Measurements from ENCODE around the gene ADA.

DNA sequence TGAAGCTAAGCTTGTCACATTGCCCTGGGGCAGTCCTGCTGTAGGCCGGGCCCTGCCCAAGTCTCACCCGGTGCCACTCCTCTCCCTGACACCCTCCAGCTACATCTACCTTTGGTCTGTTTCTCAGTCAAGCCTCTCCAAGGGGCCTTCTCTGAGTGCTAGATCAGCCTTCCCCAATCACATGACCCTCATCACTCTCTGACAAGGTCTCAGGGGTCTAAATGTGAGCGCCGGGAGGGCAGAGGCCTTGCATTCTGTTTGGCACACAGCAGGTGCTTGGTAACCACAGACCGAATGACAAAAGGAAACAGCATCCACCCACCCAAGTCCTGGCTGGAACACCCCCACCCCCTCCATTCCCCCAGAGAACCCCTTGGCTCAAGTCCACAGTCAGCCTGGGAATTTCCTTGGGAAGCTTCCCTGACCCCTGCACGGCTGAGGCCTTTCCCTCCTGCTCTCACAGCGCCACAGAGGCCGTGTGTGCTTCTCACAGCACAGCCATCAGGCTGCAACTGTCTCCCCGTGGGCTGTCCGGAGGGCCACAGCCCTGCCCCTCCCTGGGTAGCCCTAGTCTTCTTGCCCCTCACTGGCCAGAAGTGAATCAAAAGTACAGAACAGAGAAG is 36.2 kb downstream of the ADA start:
- TF ChIP-seq, protein P1, sequence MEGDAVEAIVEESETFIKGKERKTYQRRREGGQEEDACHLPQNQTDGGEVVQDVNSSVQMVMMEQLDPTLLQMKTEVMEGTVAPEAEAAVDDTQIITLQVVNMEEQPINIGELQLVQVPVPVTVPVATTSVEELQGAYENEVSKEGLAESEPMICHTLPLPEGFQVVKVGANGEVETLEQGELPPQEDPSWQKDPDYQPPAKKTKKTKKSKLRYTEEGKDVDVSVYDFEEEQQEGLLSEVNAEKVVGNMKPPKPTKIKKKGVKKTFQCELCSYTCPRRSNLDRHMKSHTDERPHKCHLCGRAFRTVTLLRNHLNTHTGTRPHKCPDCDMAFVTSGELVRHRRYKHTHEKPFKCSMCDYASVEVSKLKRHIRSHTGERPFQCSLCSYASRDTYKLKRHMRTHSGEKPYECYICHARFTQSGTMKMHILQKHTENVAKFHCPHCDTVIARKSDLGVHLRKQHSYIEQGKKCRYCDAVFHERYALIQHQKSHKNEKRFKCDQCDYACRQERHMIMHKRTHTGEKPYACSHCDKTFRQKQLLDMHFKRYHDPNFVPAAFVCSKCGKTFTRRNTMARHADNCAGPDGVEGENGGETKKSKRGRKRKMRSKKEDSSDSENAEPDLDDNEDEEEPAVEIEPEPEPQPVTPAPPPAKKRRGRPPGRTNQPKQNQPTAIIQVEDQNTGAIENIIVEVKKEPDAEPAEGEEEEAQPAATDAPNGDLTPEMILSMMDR (IDR thresholded peaks at IDR 0.05 in 2 of 3, conservative IDR thresholded peaks at IDR 0.05 in 1 of 3; ENCODE audit: insufficient read depth in 2 of 3, low read depth in 1 of 3, low read length in 3 of 3), result no peak
- TF ChIP-seq MLX (CRISPR knock-in tag; conservative IDR thresholded peaks at IDR 0.05), result no peak
- no peak for TF ChIP-seq ELF4 (CRISPR knock-in tag; IDR thresholded peaks at IDR 0.05)
- TF ChIP-seq, protein P2, sequence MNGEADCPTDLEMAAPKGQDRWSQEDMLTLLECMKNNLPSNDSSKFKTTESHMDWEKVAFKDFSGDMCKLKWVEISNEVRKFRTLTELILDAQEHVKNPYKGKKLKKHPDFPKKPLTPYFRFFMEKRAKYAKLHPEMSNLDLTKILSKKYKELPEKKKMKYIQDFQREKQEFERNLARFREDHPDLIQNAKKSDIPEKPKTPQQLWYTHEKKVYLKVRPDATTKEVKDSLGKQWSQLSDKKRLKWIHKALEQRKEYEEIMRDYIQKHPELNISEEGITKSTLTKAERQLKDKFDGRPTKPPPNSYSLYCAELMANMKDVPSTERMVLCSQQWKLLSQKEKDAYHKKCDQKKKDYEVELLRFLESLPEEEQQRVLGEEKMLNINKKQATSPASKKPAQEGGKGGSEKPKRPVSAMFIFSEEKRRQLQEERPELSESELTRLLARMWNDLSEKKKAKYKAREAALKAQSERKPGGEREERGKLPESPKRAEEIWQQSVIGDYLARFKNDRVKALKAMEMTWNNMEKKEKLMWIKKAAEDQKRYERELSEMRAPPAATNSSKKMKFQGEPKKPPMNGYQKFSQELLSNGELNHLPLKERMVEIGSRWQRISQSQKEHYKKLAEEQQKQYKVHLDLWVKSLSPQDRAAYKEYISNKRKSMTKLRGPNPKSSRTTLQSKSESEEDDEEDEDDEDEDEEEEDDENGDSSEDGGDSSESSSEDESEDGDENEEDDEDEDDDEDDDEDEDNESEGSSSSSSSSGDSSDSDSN (IDR thresholded peaks at IDR 0.05; ENCODE audit: borderline replicate concordance in 1 of 2, low read depth in 2 of 2, low read length in 2 of 2), result no peak
- TF ChIP-seq HDAC1 (IDR thresholded peaks at IDR 0.05), result no peak
- no peak for TF ChIP-seq KDM5B (IDR thresholded peaks at IDR 0.05; ENCODE audit: insufficient replicate concordance, low read depth, low read length)
- TF ChIP-seq POLR2A (conservative IDR thresholded peaks at IDR 0.05), result no peak
- no peak for TF ChIP-seq PHB2 (IDR thresholded peaks at IDR 0.05; ENCODE audit: low read depth)
- no peak for TF ChIP-seq POLR2AphosphoS5 (IDR thresholded peaks at IDR 0.05; ENCODE audit: control insufficient read depth, insufficient read depth, low read depth, low read length)
- no peak for TF ChIP-seq ZNF41 (CRISPR knock-in tag; conservative IDR thresholded peaks at IDR 0.05)
- TF ChIP-seq ETV6 (IDR thresholded peaks at IDR 0.05; ENCODE audit: borderline replicate concordance in 1 of 2, low read depth in 2 of 2, low read length in 1 of 2), result no peak
- TF ChIP-seq ETV6 (CRISPR knock-in tag; IDR thresholded peaks at IDR 0.05; ENCODE audit: borderline replicate concordance), result no peak
